ENCODE results near the gene SPECC1. TPM values are rescaled to one million over a fixed set of nuclear protein-coding genes. Genes with fewer than 3 reads are reported as not detected.

Gene SPECC1
- total RNA-seq, 1 donor from 2014 or later, result 35.6 TPM

DNA sequence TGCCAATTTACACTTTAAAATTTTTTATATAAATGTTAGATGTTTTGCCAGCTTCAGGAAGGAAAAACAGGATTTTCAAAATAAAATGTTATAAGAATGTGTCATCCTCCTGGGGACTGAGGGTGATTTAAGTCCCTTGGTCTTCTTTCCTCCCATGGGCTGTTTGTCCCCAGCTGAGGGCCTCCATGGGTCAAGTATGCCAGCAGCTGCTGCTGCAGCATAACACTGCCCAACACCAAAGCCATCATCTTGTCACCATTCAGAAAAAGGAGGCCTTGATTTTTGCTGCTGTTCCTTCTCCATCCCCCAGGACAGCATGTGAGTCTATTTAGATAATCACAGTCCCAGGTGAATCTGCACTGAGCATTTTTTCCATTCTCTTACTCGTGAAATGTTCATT is 269.6 kb downstream of the SPECC1 start:
- H3K9me3 Mint-ChIP-seq, result no peaks in the 10 kb centered on the region
- H3K36me3 Mint-ChIP-seq, result peaks cover 2% of the 10 kb centered on the region
- no peak for TF ChIP-seq CTCF (IDR thresholded peaks at IDR 0.05; ENCODE audit: unreplicated experiment)
- H3K4me1 Mint-ChIP-seq, result peaks cover 13% of the 10 kb centered on the region
- no peaks in the 10 kb centered on the region for H3K27me3 Mint-ChIP-seq (ENCODE audit: low read depth)
- H3K4me3 Mint-ChIP-seq, result no peak overlapping the region
- DNase-seq (ENCODE audit: low spot score in 2 of 2, unreplicated experiment in 2 of 2), result no peak
- no peak overlapping the region for H3K27ac Mint-ChIP-seq

- no peaks in the 10 kb centered on the region for H3K9me3 Mint-ChIP-seq
- no peak overlapping the region for H3K27ac Mint-ChIP-seq
- no peak overlapping the region for H3K4me3 Mint-ChIP-seq
- DNase-seq (ENCODE audit: low spot score in 2 of 2, unreplicated experiment in 2 of 2), result no peak
- no peak for TF ChIP-seq CTCF (IDR thresholded peaks at IDR 0.05; ENCODE audit: unreplicated experiment)
- no peaks in the 10 kb centered on the region for H3K27me3 Mint-ChIP-seq (ENCODE audit: low read depth)
- H3K4me1 Mint-ChIP-seq, result peaks cover 18% of the 10 kb centered on the region
- H3K36me3 Mint-ChIP-seq, result peaks cover 1% of the 10 kb centered on the region
These were observed 270.5 kb downstream of the SPECC1 start for GRCh38 chr17:20279631-20280030.

DNA sequence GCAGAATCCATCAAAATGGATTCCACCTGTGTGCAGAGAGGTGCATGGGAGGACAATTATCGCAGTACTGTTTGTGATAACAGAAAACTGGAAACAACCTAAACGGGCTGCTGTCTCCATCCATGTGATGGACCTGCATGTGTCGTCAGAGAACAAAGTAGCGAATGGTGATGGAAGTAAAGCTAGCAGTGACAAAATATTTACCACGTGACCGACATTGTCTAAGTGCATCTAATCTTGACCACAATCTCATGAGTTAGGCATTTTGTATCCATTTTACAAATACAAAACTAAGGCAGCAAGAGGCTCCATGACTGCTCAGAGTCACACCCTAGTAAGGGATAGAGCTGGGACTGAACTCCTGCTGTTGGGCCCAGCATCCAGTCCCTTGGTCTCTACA is 270.9 kb downstream of the SPECC1 start:
- no peaks in the 10 kb centered on the region for H3K9me3 Mint-ChIP-seq
- H3K4me1 Mint-ChIP-seq, result peaks cover 22% of the 10 kb centered on the region
- H3K4me3 Mint-ChIP-seq, result no peak overlapping the region
- no peaks in the 10 kb centered on the region for H3K27me3 Mint-ChIP-seq (ENCODE audit: low read depth)
- peaks cover 1% of the 10 kb centered on the region for H3K36me3 Mint-ChIP-seq
- no peak overlapping the region for H3K27ac Mint-ChIP-seq
- no peak for TF ChIP-seq CTCF (IDR thresholded peaks at IDR 0.05; ENCODE audit: unreplicated experiment)
- DNase-seq (ENCODE audit: low spot score in 2 of 2, unreplicated experiment in 2 of 2), result no peak

DNA sequence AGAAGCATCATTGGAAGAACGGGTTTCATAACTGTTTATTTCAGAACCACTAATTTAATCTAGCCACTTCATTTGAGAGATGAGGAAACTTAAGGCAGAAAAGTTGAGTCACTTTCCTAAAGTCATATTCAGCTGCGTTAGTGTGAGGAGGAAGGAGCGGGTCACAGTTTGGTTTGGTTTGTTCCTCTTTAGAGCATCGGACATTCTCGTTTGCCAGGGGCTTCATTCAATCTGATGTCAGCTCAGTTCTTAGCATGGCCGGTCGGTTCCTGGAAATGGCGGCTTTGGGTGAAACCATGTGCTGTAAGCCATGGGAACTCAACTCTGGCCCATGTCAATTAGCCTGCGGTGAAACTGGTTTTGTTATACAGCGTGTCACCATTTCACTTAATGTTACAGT is 271.7 kb downstream of the SPECC1 start:
- TF ChIP-seq CTCF (IDR thresholded peaks at IDR 0.05; ENCODE audit: unreplicated experiment), result no peak
- no peak for DNase-seq (ENCODE audit: low spot score in 2 of 2, unreplicated experiment in 2 of 2)
- Mint-ChIP-seq H3K36me3 (peaks cover 1% of the 10 kb centered on the region), H3K27ac (no peak overlapping the region), H3K9me3 (no peaks in the 10 kb centered on the region), H3K4me1 (peaks cover 25% of the 10 kb centered on the region), H3K4me3 (no peak overlapping the region), H3K27me3 (ENCODE audit: low read depth) (no peaks in the 10 kb centered on the region)

- Mint-ChIP-seq H3K4me1 (peaks cover 18% of the 10 kb centered on the region), H3K27ac (no peak overlapping the region)
These were observed 272.7 kb downstream of the SPECC1 start for GRCh38 chr17:20281860-20282259.

More at GRCh38 chr17:20281860-20282259, 272.7 kb downstream of the SPECC1 start:
- no peak for DNase-seq (ENCODE audit: low spot score in 2 of 2, unreplicated experiment in 2 of 2)
- no peaks in the 10 kb centered on the region for H3K27me3 Mint-ChIP-seq (ENCODE audit: low read depth)
- H3K4me3 Mint-ChIP-seq, result no peak overlapping the region
- no peaks in the 10 kb centered on the region for H3K9me3 Mint-ChIP-seq
- peaks cover 1% of the 10 kb centered on the region for H3K36me3 Mint-ChIP-seq
- no peak for TF ChIP-seq CTCF (IDR thresholded peaks at IDR 0.05; ENCODE audit: unreplicated experiment)

Data from mesothelial cell of epicardium (in vitro differentiated cells).